ENCODE data around the gene HOPX. TPM values are rescaled to one million over a fixed set of nuclear protein-coding genes. Genes with fewer than 3 reads are reported as not detected.

Gene HOPX
- total RNA-seq, 1 experiment from 2014 or later: not detected

DNA sequence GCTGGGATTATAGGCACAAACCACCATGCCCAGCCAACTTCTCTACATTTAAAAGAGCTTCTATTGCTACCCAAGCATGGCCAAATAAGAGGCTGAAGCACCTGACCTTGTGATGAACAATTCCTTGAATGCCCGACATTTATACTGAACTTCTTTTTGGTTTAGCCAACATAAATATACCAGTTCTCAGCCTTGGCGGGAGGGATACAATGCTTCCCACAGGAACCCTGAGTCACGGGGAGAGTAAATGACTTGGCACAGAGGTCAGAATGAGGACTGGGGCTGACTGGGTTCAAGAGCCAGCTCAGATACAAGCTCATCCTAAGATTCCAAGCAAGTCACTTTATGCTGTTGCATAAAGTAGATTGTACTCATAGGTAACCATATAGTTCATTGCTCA, 6.1 kb downstream of the HOPX start:
- Mint-ChIP-seq H3K9me3 (ENCODE audit: unreplicated experiment) (no peaks in the 10 kb centered on the region), H3K36me3 (ENCODE audit: insufficient read depth, unreplicated experiment) (no peaks in the 10 kb centered on the region), H3K27ac (ENCODE audit: unreplicated experiment) (no peak overlapping the region), H3K4me3 (ENCODE audit: unreplicated experiment) (no peak overlapping the region), H3K27me3 (ENCODE audit: insufficient read depth, unreplicated experiment) (peaks cover 2% of the 10 kb centered on the region), H3K4me1 (ENCODE audit: low read depth, unreplicated experiment) (peaks cover 4% of the 10 kb centered on the region)
- intact Hi-C loops (cut with micrococcal nuclease; ENCODE audit: unreplicated experiment): no loop called here
- H3K27me3 ChIP-seq (replicated peaks; ENCODE audit: control insufficient read depth, insufficient read depth, low read length): no peaks in the 10 kb centered on the region
- H3K4me1 ChIP-seq: no peaks in the 10 kb centered on the region
- no peaks in the 10 kb centered on the region for H3K9me3 ChIP-seq
- H3K36me3 ChIP-seq (ENCODE audit: control insufficient read depth, insufficient read depth, low read length): no peaks in the 10 kb centered on the region
- no peak overlapping the region for H3K4me3 ChIP-seq (ENCODE audit: low read depth, low read length)
- TF ChIP-seq, protein P1, sequence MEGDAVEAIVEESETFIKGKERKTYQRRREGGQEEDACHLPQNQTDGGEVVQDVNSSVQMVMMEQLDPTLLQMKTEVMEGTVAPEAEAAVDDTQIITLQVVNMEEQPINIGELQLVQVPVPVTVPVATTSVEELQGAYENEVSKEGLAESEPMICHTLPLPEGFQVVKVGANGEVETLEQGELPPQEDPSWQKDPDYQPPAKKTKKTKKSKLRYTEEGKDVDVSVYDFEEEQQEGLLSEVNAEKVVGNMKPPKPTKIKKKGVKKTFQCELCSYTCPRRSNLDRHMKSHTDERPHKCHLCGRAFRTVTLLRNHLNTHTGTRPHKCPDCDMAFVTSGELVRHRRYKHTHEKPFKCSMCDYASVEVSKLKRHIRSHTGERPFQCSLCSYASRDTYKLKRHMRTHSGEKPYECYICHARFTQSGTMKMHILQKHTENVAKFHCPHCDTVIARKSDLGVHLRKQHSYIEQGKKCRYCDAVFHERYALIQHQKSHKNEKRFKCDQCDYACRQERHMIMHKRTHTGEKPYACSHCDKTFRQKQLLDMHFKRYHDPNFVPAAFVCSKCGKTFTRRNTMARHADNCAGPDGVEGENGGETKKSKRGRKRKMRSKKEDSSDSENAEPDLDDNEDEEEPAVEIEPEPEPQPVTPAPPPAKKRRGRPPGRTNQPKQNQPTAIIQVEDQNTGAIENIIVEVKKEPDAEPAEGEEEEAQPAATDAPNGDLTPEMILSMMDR (IDR thresholded peaks at IDR 0.05; ENCODE audit: insufficient read depth in 1 of 2, low read depth in 1 of 2, low read length in 1 of 2, severe bottlenecking in 1 of 2, unreplicated experiment in 1 of 2): no peak
- no TSS peak for BruUV-seq (replicated peaks)
- ChIA-PET CTCF (no interaction called here), POLR2A (no interaction called here)
- DNase-seq: no peak

GRCh38 chr4:56671860-56672259, 9.2 kb downstream of the HOPX start:
- no peaks in the 10 kb centered on the region for H3K27me3 ChIP-seq (replicated peaks; ENCODE audit: control insufficient read depth, insufficient read depth, low read length)
- Mint-ChIP-seq H3K4me3 (ENCODE audit: unreplicated experiment) (no peak overlapping the region), H3K27me3 (ENCODE audit: insufficient read depth, unreplicated experiment) (peaks cover 2% of the 10 kb centered on the region), H3K27ac (ENCODE audit: unreplicated experiment) (no peak overlapping the region), H3K9me3 (ENCODE audit: unreplicated experiment) (no peaks in the 10 kb centered on the region), H3K4me1 (ENCODE audit: low read depth, unreplicated experiment) (no peaks in the 10 kb centered on the region), H3K36me3 (ENCODE audit: insufficient read depth, unreplicated experiment) (no peaks in the 10 kb centered on the region)
- H3K4me3 ChIP-seq (ENCODE audit: low read depth, low read length): no peak overlapping the region
- no TSS peak for BruUV-seq (replicated peaks)
- intact Hi-C loops (cut with micrococcal nuclease; ENCODE audit: unreplicated experiment): no loop called here
- no peaks in the 10 kb centered on the region for H3K36me3 ChIP-seq (ENCODE audit: control insufficient read depth, insufficient read depth, low read length)
- POLR2A ChIA-PET: no interaction called here
- H3K4me1 ChIP-seq: no peaks in the 10 kb centered on the region
- no peak for DNase-seq
- TF ChIP-seq, protein P1 (IDR thresholded peaks at IDR 0.05; ENCODE audit: insufficient read depth in 1 of 2, low read depth in 1 of 2, low read length in 1 of 2, severe bottlenecking in 1 of 2, unreplicated experiment in 1 of 2): no peak
- H3K9me3 ChIP-seq: no peaks in the 10 kb centered on the region
- CTCF ChIA-PET: no interaction called here

DNA sequence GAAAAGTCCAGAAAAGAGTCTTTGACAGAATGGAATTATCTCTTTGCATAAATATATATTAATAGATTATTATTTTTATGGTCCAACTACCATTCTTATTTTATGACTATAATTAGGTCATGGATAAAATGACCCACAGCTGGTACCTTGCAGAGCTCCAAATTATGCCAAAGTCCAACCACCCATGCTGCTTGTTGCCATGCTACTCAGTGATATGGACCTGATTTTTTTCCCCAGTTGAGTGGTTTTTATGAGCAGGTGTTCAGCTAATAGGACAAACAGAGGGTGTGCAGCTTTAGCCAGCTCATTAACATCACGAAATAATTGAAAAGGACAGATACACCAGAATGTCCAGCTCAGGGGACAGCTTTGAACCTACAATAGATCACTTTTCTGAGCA, 9.7 kb downstream of the HOPX start:
- no TSS peak for BruUV-seq (replicated peaks)
- intact Hi-C loops (cut with micrococcal nuclease; ENCODE audit: unreplicated experiment): no loop called here
- H3K4me3 Mint-ChIP-seq (ENCODE audit: unreplicated experiment): no peak overlapping the region
- DNase-seq: no peak
- no peaks in the 10 kb centered on the region for H3K36me3 Mint-ChIP-seq (ENCODE audit: insufficient read depth, unreplicated experiment)
- POLR2A ChIA-PET: no interaction called here
- H3K27me3 Mint-ChIP-seq (ENCODE audit: insufficient read depth, unreplicated experiment): peaks cover 2% of the 10 kb centered on the region
- no peaks in the 10 kb centered on the region for H3K27me3 ChIP-seq (replicated peaks; ENCODE audit: control insufficient read depth, insufficient read depth, low read length)
- no peaks in the 10 kb centered on the region for H3K4me1 Mint-ChIP-seq (ENCODE audit: low read depth, unreplicated experiment)
- no peaks in the 10 kb centered on the region for H3K9me3 Mint-ChIP-seq (ENCODE audit: unreplicated experiment)
- H3K27ac Mint-ChIP-seq (ENCODE audit: unreplicated experiment): no peak overlapping the region
- CTCF ChIA-PET: no interaction called here
- no peak overlapping the region for H3K4me3 ChIP-seq (ENCODE audit: low read depth, low read length)
- no peaks in the 10 kb centered on the region for H3K9me3 ChIP-seq
- no peaks in the 10 kb centered on the region for H3K4me1 ChIP-seq
- TF ChIP-seq, protein P1 (IDR thresholded peaks at IDR 0.05; ENCODE audit: insufficient read depth in 1 of 2, low read depth in 1 of 2, low read length in 1 of 2, severe bottlenecking in 1 of 2, unreplicated experiment in 1 of 2): no peak
- H3K36me3 ChIP-seq (ENCODE audit: control insufficient read depth, insufficient read depth, low read length): no peaks in the 10 kb centered on the region

Data from Caco-2 (cell line).